ENCODE results near the gene ATP5F1E.

DNA sequence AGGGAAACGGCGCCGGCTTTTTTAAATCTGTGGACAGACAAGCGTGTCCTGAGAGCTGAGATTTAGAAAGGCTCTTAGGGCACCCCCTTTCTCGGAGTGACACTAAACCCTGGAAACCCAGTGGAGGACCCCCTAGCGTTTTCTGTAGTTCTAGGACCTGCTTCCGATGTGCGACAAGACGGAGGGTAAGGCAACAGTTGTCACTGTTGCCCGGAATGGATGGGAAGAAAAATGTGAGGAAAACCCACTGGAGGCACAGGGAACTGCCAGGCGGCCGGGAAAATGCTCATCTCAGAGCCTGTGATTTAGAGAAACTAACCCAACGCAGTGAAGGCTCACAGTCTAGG is 551 bp upstream of the ATP5F1E start:
- TF ChIP-seq EZH2phosphoT487 (IDR thresholded peaks at IDR 0.05; ENCODE audit: borderline replicate concordance) (no peak), CTCF (conservative IDR thresholded peaks at IDR 0.05; ENCODE audit: low read length) (no peak)
